HPDE6-E6E7 (cell line): ENCODE results near the gene LYPD1.

Experiments used
- DNase-seq: peaks from one replicate; pipeline ENCODE4 v3.0.0; 2011; ENCODE audit warnings: missing footprints; ENCODE audit errors: extremely low spot score

LYPD1 gene

DNA sequence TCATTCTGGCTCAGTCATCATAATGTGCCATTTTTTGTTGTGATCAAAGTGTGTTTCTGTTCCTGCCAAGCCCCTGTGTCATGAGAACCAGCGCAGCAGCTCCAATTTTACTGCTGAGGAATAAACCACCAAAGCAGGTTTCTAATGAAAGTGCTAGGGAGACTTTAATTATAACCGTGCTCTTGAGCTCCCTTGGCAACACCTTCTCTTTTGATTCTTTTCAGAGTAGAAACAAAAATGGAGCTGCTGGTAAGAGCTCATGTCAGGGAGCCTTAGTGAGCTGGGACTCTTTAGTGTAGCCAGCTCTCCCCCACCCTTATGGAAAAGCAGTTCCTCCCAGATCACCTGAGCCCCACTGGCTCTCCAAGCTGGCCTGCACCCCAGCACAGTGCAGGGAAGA, 74.3 kb downstream of the LYPD1 start:
- DNase-seq: no peak

GRCh38 chr2:132595186-132595585, 74.8 kb downstream of the LYPD1 start:
- no peak for DNase-seq
